Inflammatory macrophage treated with lipopolysaccharide for 1 hour (primary cell): ENCODE results near the gene ADAMTS12.
"Not testable (repeated sequence)": the region's sequence is repeated elsewhere in the genome, so short reads cannot be mapped to it uniquely, and the experiment has no call there.

Source experiments
- DNase-seq, 2 donors: peaks; one replicate each; pipeline ENCODE4 v3.0.0-alpha.2; 2020 to 2022

The ADAMTS12 gene

DNA sequence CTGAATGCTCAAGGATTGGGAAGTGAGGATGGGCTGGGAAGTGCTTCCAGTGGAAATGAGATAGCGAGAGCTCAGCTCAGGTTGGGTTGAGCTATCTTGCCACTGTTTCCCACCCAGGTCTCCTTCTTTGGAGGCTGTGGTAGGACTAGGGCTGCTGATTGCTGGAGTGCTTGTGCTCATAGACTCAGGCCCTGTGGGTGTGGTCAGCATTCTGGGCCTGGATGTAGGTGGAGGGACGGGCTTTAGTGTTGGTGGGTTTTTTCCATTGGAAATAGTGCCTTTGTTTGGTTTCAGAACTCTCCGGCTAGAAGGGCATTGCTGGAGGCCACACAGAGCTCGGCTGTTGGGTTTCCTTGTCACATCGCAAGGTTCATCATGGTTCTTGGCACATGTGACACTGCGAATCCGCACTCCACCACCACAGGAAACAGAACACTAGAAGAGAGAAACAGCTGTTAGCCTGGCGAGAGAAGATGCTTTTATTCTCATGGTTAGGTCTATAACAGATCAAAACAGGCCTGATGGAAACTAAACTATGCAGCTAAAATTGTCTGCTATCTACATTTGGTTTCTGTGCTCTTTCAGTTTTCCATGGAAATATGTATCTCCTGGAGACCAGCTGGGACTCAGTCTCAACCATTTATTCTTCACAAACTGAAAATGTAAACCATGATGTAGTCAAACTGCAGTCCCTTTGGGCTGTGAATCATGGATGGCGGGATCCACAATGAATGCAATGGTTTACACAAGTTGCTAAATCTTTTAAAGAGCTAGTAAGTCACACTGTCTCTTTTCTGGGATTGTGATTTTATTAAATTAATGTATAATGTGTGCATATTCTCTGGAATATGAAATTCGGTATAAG lies 314.8 kb downstream of the ADAMTS12 start:
- no peak for DNase-seq

GRCh38 chr5:33565324-33565723 lies 326.5 kb downstream of the ADAMTS12 start:
- no peak for DNase-seq

DNA sequence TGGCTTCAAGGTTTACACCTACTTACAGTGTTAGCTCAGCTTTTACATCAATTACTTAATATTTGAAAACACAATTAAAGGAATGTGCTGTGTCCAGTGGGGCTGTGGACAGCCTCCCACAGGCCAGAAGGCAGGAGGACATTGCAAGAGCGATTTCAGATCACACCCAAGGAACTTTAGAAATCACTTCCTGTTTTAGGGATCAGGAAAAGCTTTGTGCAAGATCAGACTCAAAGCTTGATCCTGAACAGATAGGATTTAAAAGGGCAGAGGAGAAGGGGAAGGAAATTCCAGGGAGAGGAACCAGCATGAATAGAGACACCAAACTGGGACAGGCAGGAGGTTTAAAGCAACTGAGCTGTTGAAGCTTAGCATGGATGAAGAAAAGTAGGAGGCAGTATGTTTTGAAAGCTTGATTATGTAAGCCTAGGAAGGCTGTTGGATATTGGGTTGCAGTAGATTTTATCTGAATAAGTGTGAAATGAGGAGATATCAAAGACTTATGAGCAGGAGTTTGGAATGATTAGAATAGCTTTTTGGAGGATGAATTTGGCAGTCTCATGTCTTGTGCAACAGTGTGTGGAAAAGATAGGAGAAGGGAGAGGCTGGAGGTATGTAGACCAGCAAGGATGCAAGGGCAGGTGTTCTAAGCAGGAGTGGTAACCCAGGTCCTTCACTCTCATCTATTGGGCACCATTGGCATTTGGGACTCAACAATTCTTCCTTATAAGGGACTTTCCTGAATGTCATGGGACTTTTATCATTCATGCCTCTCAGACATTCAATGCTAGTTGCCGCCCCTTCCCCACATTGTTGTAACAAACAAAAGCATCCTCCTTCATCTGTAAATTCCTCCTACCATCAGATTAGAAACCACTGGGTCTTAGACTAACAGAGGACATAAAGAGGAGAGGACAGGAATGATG lies 327.5 kb downstream of the ADAMTS12 start:
- DNase-seq, result peak in 1 of 2 donors; percentile 5

GRCh38 chr5:33563530-33563929 lies 328.3 kb downstream of the ADAMTS12 start:
- no peak for DNase-seq

DNA sequence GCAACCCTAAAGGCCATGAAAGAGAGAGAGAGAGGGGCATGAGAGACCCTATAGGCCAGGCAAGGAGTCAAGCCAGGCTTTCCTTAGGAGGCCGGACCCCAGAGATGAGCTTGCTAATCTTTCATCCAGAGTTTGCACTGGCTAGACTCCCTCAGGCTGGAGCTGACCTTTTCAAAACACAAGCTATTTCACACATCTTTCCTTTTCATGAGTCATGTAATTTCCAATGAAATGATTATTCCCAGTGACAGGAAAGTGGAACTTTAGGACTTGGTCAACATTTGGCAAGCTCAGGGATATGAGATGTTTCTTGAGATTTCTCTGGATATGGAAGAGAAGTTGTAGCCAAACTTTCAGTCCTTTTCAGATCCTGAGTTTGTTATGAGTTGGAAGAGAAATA lies 333.3 kb downstream of the ADAMTS12 start:
- no peak for DNase-seq

GRCh38 chr5:33557605-33558004 lies 334.2 kb downstream of the ADAMTS12 start:
- no peak for DNase-seq

GRCh38 chr5:33556330-33557328 lies 335.2 kb downstream of the ADAMTS12 start:
- no peak for DNase-seq

- DNase-seq, result no peak
Observed at GRCh38 chr5:33549982-33550567, 341.7 kb downstream of the ADAMTS12 start.

DNA sequence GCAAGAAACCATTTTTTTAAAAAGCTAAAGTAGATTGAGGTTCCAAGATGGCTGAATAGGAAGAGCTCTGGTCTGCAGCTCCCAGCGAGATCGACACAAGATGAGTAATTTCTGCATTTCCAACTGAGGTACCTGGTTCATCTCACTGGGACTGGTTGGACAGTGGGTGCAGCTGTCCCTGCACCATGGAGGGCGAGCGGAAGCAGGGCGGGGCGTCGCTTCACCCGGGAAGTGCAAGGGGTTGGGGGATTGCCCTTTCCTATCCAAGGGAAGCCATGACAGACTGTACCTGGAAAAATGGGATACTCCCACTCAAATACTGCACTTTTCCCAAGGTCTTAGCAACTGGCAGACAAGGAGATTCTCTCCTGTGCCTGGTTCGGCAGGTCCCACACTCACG lies 352.0 kb downstream of the ADAMTS12 start:
- not testable (repeated sequence) for DNase-seq

- DNase-seq, result no peak
Observed at GRCh38 chr5:33539212-33539611, 352.6 kb downstream of the ADAMTS12 start.

DNA sequence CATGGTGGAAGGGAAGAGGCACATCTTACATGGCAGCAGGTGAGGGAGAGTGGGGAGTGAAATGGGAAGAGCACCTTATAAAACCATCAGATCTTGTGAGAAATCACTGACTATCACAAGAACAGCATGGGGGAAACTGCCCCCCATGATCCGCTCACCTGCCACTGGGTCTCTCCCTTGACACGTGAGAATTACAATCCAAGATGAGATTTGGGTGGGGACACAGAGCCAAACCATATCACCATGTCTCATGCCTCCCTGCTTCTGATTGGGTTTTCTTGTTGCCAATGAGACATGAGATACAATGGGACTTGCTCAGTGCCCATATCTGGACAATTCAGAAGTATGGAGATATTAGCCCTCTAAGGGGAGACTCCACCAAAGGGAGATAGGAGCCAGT lies 353.6 kb downstream of the ADAMTS12 start:
- DNase-seq, result no peak

- no peak for DNase-seq
Observed at GRCh38 chr5:33537240-33537639, 354.6 kb downstream of the ADAMTS12 start.

DNA sequence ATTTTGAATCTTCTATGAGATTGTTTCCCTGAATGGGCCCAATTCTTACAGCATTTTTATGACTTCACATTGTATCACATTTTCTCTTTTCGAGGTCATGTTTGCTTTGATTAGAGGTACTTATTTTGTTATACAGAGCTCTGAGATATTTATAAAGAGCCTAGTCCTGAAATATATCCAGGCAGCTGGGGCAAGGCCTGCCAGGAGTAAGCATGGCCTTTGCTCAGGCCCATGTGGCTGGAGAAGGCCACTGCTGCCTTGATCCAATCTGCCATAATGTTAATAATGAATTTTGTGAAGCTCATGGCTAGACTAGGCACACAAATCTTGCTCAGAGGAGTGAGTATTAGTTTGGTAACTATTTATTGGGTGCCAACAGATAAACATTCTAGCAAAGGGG lies 355.0 kb downstream of the ADAMTS12 start:
- DNase-seq, result no peak

- DNase-seq, result no peak
Observed at GRCh38 chr5:33531824-33532223, 360.0 kb downstream of the ADAMTS12 start.

- DNase-seq, result no peak
Observed at GRCh38 chr5:33531037-33531298, 360.8 kb downstream of the ADAMTS12 start.

- DNase-seq, result no peak
Observed at GRCh38 chr5:33530183-33531036, 361.4 kb downstream of the ADAMTS12 start.

DNA sequence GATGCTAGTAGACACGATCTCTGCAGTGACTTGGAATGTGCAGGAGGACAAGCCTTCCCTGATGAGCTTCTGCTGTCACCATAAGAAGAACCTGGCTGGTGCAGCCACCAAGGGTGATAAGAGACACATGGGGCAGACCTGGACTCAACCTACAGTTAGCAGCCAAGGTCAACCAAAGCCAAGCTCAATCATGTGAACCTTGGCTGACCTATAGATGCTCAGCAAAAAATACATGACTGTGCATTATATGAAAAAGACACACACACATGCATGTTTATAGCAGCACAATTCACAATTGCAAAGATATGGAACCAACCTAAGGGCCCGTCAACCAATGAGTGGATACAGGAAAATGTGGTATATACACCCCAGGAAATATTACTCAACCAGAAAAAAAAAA lies 364.1 kb downstream of the ADAMTS12 start:
- DNase-seq, result no peak

DNA sequence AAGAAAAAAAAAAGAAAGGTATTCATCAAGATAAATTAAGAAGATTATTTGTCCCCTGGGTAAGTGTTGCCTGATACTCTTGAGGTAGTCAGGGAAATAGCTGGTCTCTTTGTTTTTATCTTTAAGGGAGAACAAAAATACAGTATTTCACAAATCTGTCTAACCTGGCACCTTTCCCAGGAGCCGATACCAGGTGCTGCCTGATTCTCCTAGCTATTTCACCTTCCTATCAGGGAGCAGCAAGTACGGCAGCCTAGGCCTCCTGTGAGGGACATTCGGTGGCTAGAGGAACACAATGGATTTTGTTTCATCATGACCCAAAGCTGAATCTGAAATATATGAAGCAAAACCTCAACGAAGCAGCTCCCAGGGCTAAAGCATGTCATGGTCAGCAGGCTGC lies 365.0 kb downstream of the ADAMTS12 start:
- DNase-seq, result no peak

GRCh38 chr5:33524476-33524875 lies 367.3 kb downstream of the ADAMTS12 start:
- DNase-seq, result no peak

DNA sequence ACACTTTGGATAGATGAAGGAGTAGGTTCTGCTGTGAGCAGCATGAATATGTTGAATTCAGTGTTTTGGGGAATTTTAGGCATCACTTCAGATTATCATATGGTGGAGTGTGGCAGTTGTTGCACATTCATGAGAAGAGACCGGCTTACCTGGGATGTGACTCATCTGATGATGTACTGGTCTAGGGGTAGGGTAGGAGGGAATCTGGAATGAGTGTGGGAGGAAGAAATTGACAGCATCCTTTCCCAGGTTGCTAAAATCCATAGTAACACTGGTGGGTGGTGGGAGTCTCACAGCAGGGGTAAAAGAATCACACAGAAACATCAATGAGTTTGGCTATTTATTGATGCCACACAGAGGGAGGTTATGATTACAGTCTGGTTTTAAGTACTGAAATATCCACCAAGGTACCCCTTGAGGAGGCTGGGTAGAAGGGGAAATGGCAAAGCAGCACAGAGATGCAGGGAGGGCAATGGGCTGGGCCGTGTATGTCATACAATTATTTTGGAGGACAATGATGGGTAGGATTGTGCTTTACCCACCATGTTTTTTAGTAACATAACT lies 368.5 kb downstream of the ADAMTS12 start:
- DNase-seq, result no peak

- DNase-seq, result no peak
Observed at GRCh38 chr5:33516421-33516820, 375.4 kb downstream of the ADAMTS12 start.
